Measurements from ENCODE around the gene LMTK3. TPM values are rescaled to one million over a fixed set of nuclear protein-coding genes. Genes with fewer than 3 reads are reported as not detected.
A peak's percentile ranks its signal among the peaks of the same experiment; 100 is the strongest.

Gene LMTK3
- total RNA-seq, 1 donor from 2014 or later, result 12.7 TPM

- Mint-ChIP-seq H3K27me3 (no peaks in the 10 kb centered on the region), H3K27ac (no peak overlapping the region), H3K4me1 (ENCODE audit: low read depth) (peaks cover 13% of the 10 kb centered on the region), H3K4me3 (ENCODE audit: low read depth) (no peak overlapping the region), H3K36me3 (ENCODE audit: insufficient read depth) (peaks cover 12% of the 10 kb centered on the region), H3K9me3 (ENCODE audit: low read depth) (no peaks in the 10 kb centered on the region)
- TF ChIP-seq CTCF (IDR thresholded peaks at IDR 0.05; ENCODE audit: unreplicated experiment), result no peak
- DNase-seq (ENCODE audit: low spot score, unreplicated experiment), result no peak
Observed at GRCh38 chr19:48448563-48448962, 63.1 kb downstream of the LMTK3 start.

- no peaks in the 10 kb centered on the region for H3K9me3 Mint-ChIP-seq (ENCODE audit: low read depth)
- H3K4me1 Mint-ChIP-seq (ENCODE audit: low read depth), result peaks cover 13% of the 10 kb centered on the region
- no peak for DNase-seq (ENCODE audit: low spot score, unreplicated experiment)
- no peak for TF ChIP-seq CTCF (IDR thresholded peaks at IDR 0.05; ENCODE audit: unreplicated experiment)
- H3K4me3 Mint-ChIP-seq (ENCODE audit: low read depth), result peak overlapping the region; percentile 94
- H3K27ac Mint-ChIP-seq, result peak overlapping the region; percentile 96
- H3K27me3 Mint-ChIP-seq, result no peaks in the 10 kb centered on the region
- peaks cover 11% of the 10 kb centered on the region for H3K36me3 Mint-ChIP-seq (ENCODE audit: insufficient read depth)
Observed at GRCh38 chr19:48446579-48446978, 65.1 kb downstream of the LMTK3 start.

- Mint-ChIP-seq H3K4me1 (ENCODE audit: low read depth) (peaks cover 13% of the 10 kb centered on the region), H3K27ac (peak within 1 kb of the TSS; percentile 96), H3K4me3 (ENCODE audit: low read depth) (peak within 1 kb of the TSS; percentile 94), H3K9me3 (ENCODE audit: low read depth) (no peaks in the 10 kb centered on the region), H3K36me3 (ENCODE audit: insufficient read depth) (peaks cover 11% of the 10 kb centered on the region), H3K27me3 (no peaks in the 10 kb centered on the region)
- DNase-seq (ENCODE audit: low spot score, unreplicated experiment), result peak; percentile 78
- no peak for TF ChIP-seq CTCF (IDR thresholded peaks at IDR 0.05; ENCODE audit: unreplicated experiment)
Observed at GRCh38 chr19:48445606-48446481, 65.8 kb downstream of the LMTK3 start, which contains the start of gene GRWD1. GRWD1 (plus strand) TSS chr19:48445983; CDS start chr19:48446006, 23 bp downstream.

- Mint-ChIP-seq H3K4me3 (ENCODE audit: low read depth) (peak overlapping the region; percentile 94), H3K27me3 (no peaks in the 10 kb centered on the region), H3K36me3 (ENCODE audit: insufficient read depth) (peaks cover 11% of the 10 kb centered on the region), H3K9me3 (ENCODE audit: low read depth) (no peaks in the 10 kb centered on the region), H3K27ac (peak overlapping the region; percentile 96), H3K4me1 (ENCODE audit: low read depth) (peaks cover 13% of the 10 kb centered on the region)
- TF ChIP-seq CTCF (IDR thresholded peaks at IDR 0.05; ENCODE audit: unreplicated experiment), result peak; percentile 58
- no peak for DNase-seq (ENCODE audit: low spot score, unreplicated experiment)
Observed at GRCh38 chr19:48445256-48445605, 66.4 kb downstream of the LMTK3 start.

- Mint-ChIP-seq H3K27ac (peak overlapping the region; percentile 96), H3K36me3 (ENCODE audit: insufficient read depth) (peaks cover 11% of the 10 kb centered on the region), H3K4me1 (ENCODE audit: low read depth) (peaks cover 13% of the 10 kb centered on the region), H3K4me3 (ENCODE audit: low read depth) (peak overlapping the region; percentile 94), H3K9me3 (ENCODE audit: low read depth) (no peaks in the 10 kb centered on the region), H3K27me3 (no peaks in the 10 kb centered on the region)
- no peak for DNase-seq (ENCODE audit: low spot score, unreplicated experiment)
- TF ChIP-seq CTCF (IDR thresholded peaks at IDR 0.05; ENCODE audit: unreplicated experiment), result no peak
Observed at GRCh38 chr19:48444936-48445200, 66.8 kb downstream of the LMTK3 start.
